ENCODE measurements around the gene SMARCB1. TPM values are rescaled to one million over a fixed set of nuclear protein-coding genes. Genes with fewer than 3 reads are reported as not detected.

The SMARCB1 gene
- total and polyA plus RNA-seq, 2 donors (not counting 3 experiments of a cell fraction or from before 2014, with no cell fraction given), result 113 to 148 TPM

DNA sequence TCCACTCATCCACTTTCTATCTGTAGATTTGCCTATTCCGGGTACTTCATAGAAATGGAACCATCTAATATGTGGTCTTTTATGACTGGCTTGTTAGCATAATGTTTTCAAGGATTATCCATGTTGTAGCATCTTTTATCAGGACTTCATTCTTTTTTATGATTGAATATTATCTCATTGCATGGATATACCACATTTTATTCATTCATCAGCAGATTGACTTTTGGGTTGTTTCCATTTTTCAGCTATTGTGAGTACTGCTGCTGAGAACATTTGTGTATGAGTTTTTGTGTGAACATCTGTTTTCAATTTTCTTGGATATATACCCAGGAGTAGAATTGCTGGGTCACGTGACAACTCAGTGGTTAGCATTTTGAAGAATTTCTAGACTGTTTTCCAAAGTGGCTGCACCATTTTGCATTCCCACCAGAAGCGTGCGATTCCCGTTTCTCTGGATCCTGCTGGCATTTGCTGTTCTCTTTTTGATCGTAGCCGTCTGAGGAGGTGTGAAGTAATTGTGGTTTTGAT is 43.1 kb downstream of the SMARCB1 start:
- no peak for DNase-seq (ENCODE audit: low read depth, low spot score)
- Histone ChIP-seq H3K79me2 (ENCODE audit: control insufficient read depth, insufficient read depth, low read length) (no peaks in the 10 kb centered on the region), H4K20me1 (replicated peaks; ENCODE audit: control insufficient read depth, extremely low read depth, insufficient read depth, low read length) (no peaks in the 10 kb centered on the region), H3K4me3 (replicated peaks in 1 of 3; ENCODE audit: insufficient read depth in 1 of 3, low read depth in 1 of 3, low read length in 3 of 3) (no peak overlapping the region), H3K9me1 (replicated peaks; ENCODE audit: control insufficient read depth, extremely low read depth, insufficient read depth, low read length) (no peaks in the 10 kb centered on the region), H3K36me3 (ENCODE audit: control insufficient read depth in 2 of 2, extremely low read depth in 1 of 2, insufficient read depth in 2 of 2, low read length in 2 of 2) (peaks cover 19 to 53% of the 10 kb centered on the region in 2 experiments), H3K9me3 (replicated peaks; ENCODE audit: control insufficient read depth, insufficient read depth, low read length) (no peaks in the 10 kb centered on the region), H2AFZ (ENCODE audit: low read depth, low read length) (no peak overlapping the region), H3K27me3 (ENCODE audit: control insufficient read depth in 2 of 2, insufficient read depth in 2 of 2, low read length in 2 of 2) (no peaks in the 10 kb centered on the region), H3K27ac (ENCODE audit: insufficient read depth, low read depth, low read length) (no peak overlapping the region), H3K9ac (replicated peaks; ENCODE audit: extremely low read depth, insufficient read depth, low read length) (no peak overlapping the region), H3K4me1 (ENCODE audit: control insufficient read depth, extremely low read depth, insufficient read depth, low read length) (no peaks in the 10 kb centered on the region), H3K4me2 (ENCODE audit: insufficient read depth, low read length) (no peak overlapping the region)
- BruUV-seq (replicated peaks), result no TSS peak
- CTCF ChIA-PET, result interaction anchor here (0.6 to 1.5 kb wide), 2 partner anchors 18 to 20 kb away, joined by 4 to 5 read pairs; no protein-coding TSS in a partner anchor
- dilution Hi-C loops (cut with MboI; ENCODE audit: extremely low pct_ligation_motif_present, low sequenced_read_pairs), result no loop called here
- POLR2A ChIA-PET, result no interaction called here
- TF ChIP-seq EZH2 (IDR thresholded peaks at IDR 0.05; ENCODE audit: borderline replicate concordance, low read depth, low read length, severe bottlenecking) (no peak), JUN (IDR thresholded peaks at IDR 0.05; ENCODE audit: borderline replicate concordance, insufficient read depth, insufficient read length, low read depth) (no peak), FOS (IDR thresholded peaks at IDR 0.05; ENCODE audit: borderline replicate concordance, insufficient read depth, low read length) (no peak), POLR2AphosphoS5 (IDR thresholded peaks at IDR 0.05; ENCODE audit: insufficient read depth, low read depth, low read length) (no peak), MYC (IDR thresholded peaks at IDR 0.05; ENCODE audit: low read depth, low read length) (no peak), POLR2A (IDR thresholded peaks at IDR 0.05; ENCODE audit: low read depth, low read length) (no peak), GATA2 (IDR thresholded peaks at IDR 0.05; ENCODE audit: insufficient read depth, insufficient read length, low read depth, low read length) (no peak)
- TF ChIP-seq, protein P1, sequence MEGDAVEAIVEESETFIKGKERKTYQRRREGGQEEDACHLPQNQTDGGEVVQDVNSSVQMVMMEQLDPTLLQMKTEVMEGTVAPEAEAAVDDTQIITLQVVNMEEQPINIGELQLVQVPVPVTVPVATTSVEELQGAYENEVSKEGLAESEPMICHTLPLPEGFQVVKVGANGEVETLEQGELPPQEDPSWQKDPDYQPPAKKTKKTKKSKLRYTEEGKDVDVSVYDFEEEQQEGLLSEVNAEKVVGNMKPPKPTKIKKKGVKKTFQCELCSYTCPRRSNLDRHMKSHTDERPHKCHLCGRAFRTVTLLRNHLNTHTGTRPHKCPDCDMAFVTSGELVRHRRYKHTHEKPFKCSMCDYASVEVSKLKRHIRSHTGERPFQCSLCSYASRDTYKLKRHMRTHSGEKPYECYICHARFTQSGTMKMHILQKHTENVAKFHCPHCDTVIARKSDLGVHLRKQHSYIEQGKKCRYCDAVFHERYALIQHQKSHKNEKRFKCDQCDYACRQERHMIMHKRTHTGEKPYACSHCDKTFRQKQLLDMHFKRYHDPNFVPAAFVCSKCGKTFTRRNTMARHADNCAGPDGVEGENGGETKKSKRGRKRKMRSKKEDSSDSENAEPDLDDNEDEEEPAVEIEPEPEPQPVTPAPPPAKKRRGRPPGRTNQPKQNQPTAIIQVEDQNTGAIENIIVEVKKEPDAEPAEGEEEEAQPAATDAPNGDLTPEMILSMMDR (IDR thresholded peaks at IDR 0.05; ENCODE audit: extremely low read depth in 1 of 2, insufficient read depth in 1 of 2, low read depth in 1 of 2, low read length in 2 of 2), result no peak
- TF ChIP-seq, protein P2, sequence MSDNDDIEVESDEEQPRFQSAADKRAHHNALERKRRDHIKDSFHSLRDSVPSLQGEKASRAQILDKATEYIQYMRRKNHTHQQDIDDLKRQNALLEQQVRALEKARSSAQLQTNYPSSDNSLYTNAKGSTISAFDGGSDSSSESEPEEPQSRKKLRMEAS (IDR thresholded peaks at IDR 0.05; ENCODE audit: insufficient read depth, insufficient read length), result no peak
- FAIRE-seq, result no peak
- intact Hi-C loops (cut with micrococcal nuclease), result no loop called here

Measured in endothelial cell of umbilical vein (primary cell).